WTC11 (cell line): ENCODE data around the gene CD164L2.

Source experiments
- ATF2 ChIP-seq: sonication (generic); formaldehyde crosslinking; IDR thresholded peaks from 2 replicates; pipeline ENCODE4 v1.8.1; 2022; ENCODE audit warnings: low read depth, missing genetic modification reagents, borderline replicate concordance
- CREM ChIP-seq: sonication (generic); formaldehyde crosslinking; IDR thresholded peaks from 2 replicates; pipeline ENCODE4 v1.8.1; 2022; ENCODE audit warnings: mild to moderate bottlenecking, missing genetic modification reagents, moderate library complexity
- NFYB ChIP-seq: sonication (generic); formaldehyde crosslinking; conservative IDR thresholded peaks from 2 replicates; pipeline ENCODE4 v1.8.0; 2022; ENCODE audit warnings: low read depth, missing genetic modification reagents
- TEAD4 ChIP-seq: sonication (generic); formaldehyde crosslinking; IDR thresholded peaks from 2 replicates; pipeline ENCODE4 v1.8.0; 2022; ENCODE audit warnings: mild to moderate bottlenecking, missing genetic modification reagents
- TP53 ChIP-seq: sonication (generic); formaldehyde crosslinking; IDR thresholded peaks from 2 replicates; pipeline ENCODE4 v1.8.1; 2023; ENCODE audit warnings: mild to moderate bottlenecking, missing genetic modification reagents

GRCh38 chr1:27363766-27364695 is 19.1 kb downstream of the CD164L2 start:
- no peak for TF ChIP-seq NFYB (CRISPR knock-in tag)
- TF ChIP-seq TEAD4 (CRISPR knock-in tag): no peak
- TF ChIP-seq ATF2 (CRISPR knock-in tag): no peak
- TF ChIP-seq TP53: no peak
- no peak for TF ChIP-seq CREM (CRISPR knock-in tag)
